ENCODE data around the gene EHD4.

EHD4 gene

GRCh38 chr15:41899854-41900442 lies 72.4 kb downstream of the EHD4 start:
- Histone ChIP-seq H3K27ac (ENCODE audit: low read depth, low read length) (no peak overlapping the region), H2AK5ac (ENCODE audit: low read length) (no peak overlapping the region), H2BK120ac (ENCODE audit: low read depth, low read length) (no peak overlapping the region), H3K4ac (ENCODE audit: low read depth, low read length) (no peak overlapping the region), H3K9ac (ENCODE audit: low read length) (no peak overlapping the region), H4K8ac (ENCODE audit: low read depth, low read length) (no peak overlapping the region), H3K36me3 (ENCODE audit: control insufficient read depth, insufficient read depth, low read length) (no peaks in the 10 kb centered on the region), H3K27me3 (ENCODE audit: insufficient read depth, low read length, poor library complexity) (no peaks in the 10 kb centered on the region), H3K79me1 (ENCODE audit: low read length) (no peaks in the 10 kb centered on the region), H3K23ac (ENCODE audit: low read length) (no peak overlapping the region), H3K79me2 (ENCODE audit: control insufficient read depth, insufficient read depth, low read length) (no peaks in the 10 kb centered on the region), H3K4me3 (ENCODE audit: low read length) (no peak overlapping the region), H4K5ac (ENCODE audit: low read length) (no peak overlapping the region), H3K18ac (ENCODE audit: low read length) (no peak overlapping the region), H2BK5ac (ENCODE audit: low read length) (no peak overlapping the region), H2BK15ac (replicated peaks; ENCODE audit: low read depth) (no peak overlapping the region), H3K4me1 (ENCODE audit: control insufficient read depth, low read depth, low read length) (no peaks in the 10 kb centered on the region), H3K4me2 (ENCODE audit: low read length) (no peak overlapping the region), H3K56ac (ENCODE audit: low read length) (no peak overlapping the region)
- no CpG with 5 or more reads among the region's 6 CpGs for WGBS (ENCODE audit: extremely low coverage, insufficient coverage, low lambda C conversion rate)
- no peak for DNase-seq

- no peak overlapping the region for H4K8ac ChIP-seq (ENCODE audit: low read depth, low read length)
- no peaks in the 10 kb centered on the region for H3K27me3 ChIP-seq (ENCODE audit: insufficient read depth, low read length, poor library complexity)
- no peak overlapping the region for H3K56ac ChIP-seq (ENCODE audit: low read length)
- H3K4ac ChIP-seq (ENCODE audit: low read depth, low read length), result no peak overlapping the region
- no peak for DNase-seq
- H2BK120ac ChIP-seq (ENCODE audit: low read depth, low read length), result no peak overlapping the region
- H3K4me3 ChIP-seq (ENCODE audit: low read length), result no peak overlapping the region
- no peak overlapping the region for H3K23ac ChIP-seq (ENCODE audit: low read length)
- no peaks in the 10 kb centered on the region for H3K79me2 ChIP-seq (ENCODE audit: control insufficient read depth, insufficient read depth, low read length)
- no peak overlapping the region for H2BK15ac ChIP-seq (replicated peaks; ENCODE audit: low read depth)
- no peaks in the 10 kb centered on the region for H3K36me3 ChIP-seq (ENCODE audit: control insufficient read depth, insufficient read depth, low read length)
- H3K4me2 ChIP-seq (ENCODE audit: low read length), result no peak overlapping the region
- WGBS (ENCODE audit: extremely low coverage, insufficient coverage, low lambda C conversion rate), result no CpG with 5 or more reads among the region's 8 CpGs
- H3K79me1 ChIP-seq (ENCODE audit: low read length), result no peaks in the 10 kb centered on the region
- no peak overlapping the region for H3K27ac ChIP-seq (ENCODE audit: low read depth, low read length)
- H2BK5ac ChIP-seq (ENCODE audit: low read length), result no peak overlapping the region
- no peaks in the 10 kb centered on the region for H3K4me1 ChIP-seq (ENCODE audit: control insufficient read depth, low read depth, low read length)
- H4K5ac ChIP-seq (ENCODE audit: low read length), result no peak overlapping the region
- H3K18ac ChIP-seq (ENCODE audit: low read length), result no peak overlapping the region
- no peak overlapping the region for H2AK5ac ChIP-seq (ENCODE audit: low read length)
- H3K9ac ChIP-seq (ENCODE audit: low read length), result no peak overlapping the region
These were observed 75.0 kb downstream of the EHD4 start for GRCh38 chr15:41897363-41897799.

GRCh38 chr15:41896566-41896965 lies 75.8 kb downstream of the EHD4 start:
- Histone ChIP-seq H3K4me3 (ENCODE audit: low read length) (no peak overlapping the region), H3K27ac (ENCODE audit: low read depth, low read length) (no peak overlapping the region), H2AK5ac (ENCODE audit: low read length) (no peak overlapping the region), H3K4me1 (ENCODE audit: control insufficient read depth, low read depth, low read length) (no peaks in the 10 kb centered on the region), H3K9ac (ENCODE audit: low read length) (no peak overlapping the region), H3K27me3 (ENCODE audit: insufficient read depth, low read length, poor library complexity) (no peaks in the 10 kb centered on the region), H4K5ac (ENCODE audit: low read length) (no peak overlapping the region), H3K79me2 (ENCODE audit: control insufficient read depth, insufficient read depth, low read length) (no peaks in the 10 kb centered on the region), H3K4me2 (ENCODE audit: low read length) (no peak overlapping the region), H2BK120ac (ENCODE audit: low read depth, low read length) (no peak overlapping the region), H3K4ac (ENCODE audit: low read depth, low read length) (no peak overlapping the region), H2BK5ac (ENCODE audit: low read length) (no peak overlapping the region), H4K8ac (ENCODE audit: low read depth, low read length) (no peak overlapping the region), H3K56ac (ENCODE audit: low read length) (no peak overlapping the region), H2BK15ac (replicated peaks; ENCODE audit: low read depth) (no peak overlapping the region), H3K79me1 (ENCODE audit: low read length) (no peaks in the 10 kb centered on the region), H3K18ac (ENCODE audit: low read length) (no peak overlapping the region), H3K23ac (ENCODE audit: low read length) (no peak overlapping the region), H3K36me3 (ENCODE audit: control insufficient read depth, insufficient read depth, low read length) (no peaks in the 10 kb centered on the region)
- WGBS (ENCODE audit: extremely low coverage, insufficient coverage, low lambda C conversion rate), result no CpG with 5 or more reads among the region's 6 CpGs
- no peak for DNase-seq

GRCh38 chr15:41895957-41896356 lies 76.4 kb downstream of the EHD4 start:
- H3K4me1 ChIP-seq (ENCODE audit: control insufficient read depth, low read depth, low read length), result no peaks in the 10 kb centered on the region
- H3K56ac ChIP-seq (ENCODE audit: low read length), result no peak overlapping the region
- no CpG with 5 or more reads among the region's 1 CpG for WGBS (ENCODE audit: extremely low coverage, insufficient coverage, low lambda C conversion rate)

GRCh38 chr15:41895491-41895890 lies 76.9 kb downstream of the EHD4 start:
- no peak overlapping the region for H4K5ac ChIP-seq (ENCODE audit: low read length)
- H3K4ac ChIP-seq (ENCODE audit: low read depth, low read length), result no peak overlapping the region
- H3K18ac ChIP-seq (ENCODE audit: low read length), result no peak overlapping the region
- H3K4me2 ChIP-seq (ENCODE audit: low read length), result no peak overlapping the region
- H3K27ac ChIP-seq (ENCODE audit: low read depth, low read length), result no peak overlapping the region
- no CpG with 5 or more reads among the region's 11 CpGs for WGBS (ENCODE audit: extremely low coverage, insufficient coverage, low lambda C conversion rate)
- H3K23ac ChIP-seq (ENCODE audit: low read length), result no peak overlapping the region
- H3K36me3 ChIP-seq (ENCODE audit: control insufficient read depth, insufficient read depth, low read length), result no peaks in the 10 kb centered on the region
- no peaks in the 10 kb centered on the region for H3K4me1 ChIP-seq (ENCODE audit: control insufficient read depth, low read depth, low read length)
- H3K27me3 ChIP-seq (ENCODE audit: insufficient read depth, low read length, poor library complexity), result no peaks in the 10 kb centered on the region
- H3K79me2 ChIP-seq (ENCODE audit: control insufficient read depth, insufficient read depth, low read length), result no peaks in the 10 kb centered on the region
- H2AK5ac ChIP-seq (ENCODE audit: low read length), result no peak overlapping the region
- no peak overlapping the region for H3K56ac ChIP-seq (ENCODE audit: low read length)
- no peak overlapping the region for H4K8ac ChIP-seq (ENCODE audit: low read depth, low read length)
- no peak overlapping the region for H3K9ac ChIP-seq (ENCODE audit: low read length)
- no peak overlapping the region for H2BK5ac ChIP-seq (ENCODE audit: low read length)
- H3K79me1 ChIP-seq (ENCODE audit: low read length), result no peaks in the 10 kb centered on the region
- no peak overlapping the region for H2BK15ac ChIP-seq (replicated peaks; ENCODE audit: low read depth)
- H2BK120ac ChIP-seq (ENCODE audit: low read depth, low read length), result no peak overlapping the region
- no peak overlapping the region for H3K4me3 ChIP-seq (ENCODE audit: low read length)
- DNase-seq, result no peak

More at GRCh38 chr15:41895957-41896356, 76.4 kb downstream of the EHD4 start:
- H3K18ac ChIP-seq (ENCODE audit: low read length), result no peak overlapping the region
- no peak overlapping the region for H4K8ac ChIP-seq (ENCODE audit: low read depth, low read length)
- H3K9ac ChIP-seq (ENCODE audit: low read length), result no peak overlapping the region
- H3K36me3 ChIP-seq (ENCODE audit: control insufficient read depth, insufficient read depth, low read length), result no peaks in the 10 kb centered on the region
- H3K27me3 ChIP-seq (ENCODE audit: insufficient read depth, low read length, poor library complexity), result no peaks in the 10 kb centered on the region
- H2BK120ac ChIP-seq (ENCODE audit: low read depth, low read length), result no peak overlapping the region
- no peaks in the 10 kb centered on the region for H3K79me2 ChIP-seq (ENCODE audit: control insufficient read depth, insufficient read depth, low read length)
- no peak for DNase-seq
- H3K4me3 ChIP-seq (ENCODE audit: low read length), result no peak overlapping the region
- H4K5ac ChIP-seq (ENCODE audit: low read length), result no peak overlapping the region
- H2BK5ac ChIP-seq (ENCODE audit: low read length), result no peak overlapping the region
- H3K27ac ChIP-seq (ENCODE audit: low read depth, low read length), result no peak overlapping the region
- no peaks in the 10 kb centered on the region for H3K79me1 ChIP-seq (ENCODE audit: low read length)
- no peak overlapping the region for H3K23ac ChIP-seq (ENCODE audit: low read length)
- H3K4ac ChIP-seq (ENCODE audit: low read depth, low read length), result no peak overlapping the region
- H2BK15ac ChIP-seq (replicated peaks; ENCODE audit: low read depth), result no peak overlapping the region
- H2AK5ac ChIP-seq (ENCODE audit: low read length), result no peak overlapping the region
- H3K4me2 ChIP-seq (ENCODE audit: low read length), result no peak overlapping the region

Measured in mesendoderm (in vitro differentiated cells).